Adrenal gland (tissue), 5 donors: ENCODE results near the gene MLLT1.

Experiments
- POLR2A ChIP-seq, 2 donors: fragments of 450-650 bp; IDR thresholded peaks; one replicate each; pipeline ENCODE4 v1.6.1; 2017; ENCODE audit warnings: antibody characterized with exemption in 2 of 2, mild to moderate bottlenecking in 2 of 2, moderate library complexity in 1 of 2
- TF ChIP-seq, protein P1 (sequence below), 6 experiments: fragments of 450-650 bp in 4 of 6; fragments of 200-600 bp in 2 of 6; sonication (generic) in 1 of 6; IDR thresholded peaks; 1 replicate in 5 of 6; 2 replicates in 1 of 6; pipeline versions ENCODE4 v1.5.1 to v1.8.0; 2016 to 2021; ENCODE audit warnings: antibody characterized with exemption in 6 of 6, mild to moderate bottlenecking in 2 of 6, moderate library complexity in 1 of 6
- donor health status: DM: no; HTN: no; CAD: no.

DNA sequence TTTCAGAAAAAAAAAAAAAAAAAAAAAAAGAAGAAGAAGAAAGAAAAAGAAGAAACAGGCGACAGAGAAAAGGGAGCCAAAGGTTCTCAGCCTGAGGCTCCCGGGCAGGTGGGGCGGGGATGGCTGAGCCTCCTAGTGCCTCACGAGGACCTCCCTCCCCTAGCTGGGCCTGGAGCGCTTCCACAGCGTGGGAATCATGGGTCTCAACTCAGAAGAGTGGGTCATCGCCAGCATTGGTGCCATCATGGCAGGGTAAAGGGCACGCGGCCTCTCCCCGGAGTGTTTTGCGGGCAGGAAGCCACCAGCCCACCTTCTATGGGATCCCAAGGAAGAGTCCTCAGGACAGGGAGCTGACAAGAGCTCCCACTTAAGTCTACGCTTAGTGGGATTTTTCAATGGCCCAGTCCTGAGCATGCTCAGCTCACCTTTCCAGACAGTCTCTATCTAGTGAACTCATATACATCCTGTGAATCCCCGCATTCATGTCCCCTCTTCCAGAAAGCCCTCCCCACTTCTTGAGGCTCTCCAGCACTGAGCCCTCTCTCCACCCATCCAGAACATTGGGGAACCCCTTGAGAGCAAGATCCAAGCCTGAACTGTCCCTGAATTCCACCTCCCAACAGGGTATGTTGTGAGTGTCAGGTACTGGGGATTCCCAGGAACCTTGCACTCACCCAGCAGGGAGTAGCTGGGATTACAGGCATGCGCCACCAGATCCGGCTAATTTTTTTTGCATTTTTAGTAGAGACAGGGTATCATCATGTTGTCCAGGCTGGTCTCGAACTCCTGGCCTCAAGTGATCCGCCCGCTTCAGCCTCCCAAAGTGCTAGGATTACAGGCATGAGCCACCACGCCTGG is 74.7 kb downstream of the MLLT1 start:
- TF ChIP-seq, protein P1, sequence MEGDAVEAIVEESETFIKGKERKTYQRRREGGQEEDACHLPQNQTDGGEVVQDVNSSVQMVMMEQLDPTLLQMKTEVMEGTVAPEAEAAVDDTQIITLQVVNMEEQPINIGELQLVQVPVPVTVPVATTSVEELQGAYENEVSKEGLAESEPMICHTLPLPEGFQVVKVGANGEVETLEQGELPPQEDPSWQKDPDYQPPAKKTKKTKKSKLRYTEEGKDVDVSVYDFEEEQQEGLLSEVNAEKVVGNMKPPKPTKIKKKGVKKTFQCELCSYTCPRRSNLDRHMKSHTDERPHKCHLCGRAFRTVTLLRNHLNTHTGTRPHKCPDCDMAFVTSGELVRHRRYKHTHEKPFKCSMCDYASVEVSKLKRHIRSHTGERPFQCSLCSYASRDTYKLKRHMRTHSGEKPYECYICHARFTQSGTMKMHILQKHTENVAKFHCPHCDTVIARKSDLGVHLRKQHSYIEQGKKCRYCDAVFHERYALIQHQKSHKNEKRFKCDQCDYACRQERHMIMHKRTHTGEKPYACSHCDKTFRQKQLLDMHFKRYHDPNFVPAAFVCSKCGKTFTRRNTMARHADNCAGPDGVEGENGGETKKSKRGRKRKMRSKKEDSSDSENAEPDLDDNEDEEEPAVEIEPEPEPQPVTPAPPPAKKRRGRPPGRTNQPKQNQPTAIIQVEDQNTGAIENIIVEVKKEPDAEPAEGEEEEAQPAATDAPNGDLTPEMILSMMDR (IDR thresholded peaks at IDR 0.05) = no peak
- TF ChIP-seq POLR2A (IDR thresholded peaks at IDR 0.05) = no peak
